ENCODE results near the gene ARPC2. TPM values are rescaled to one million over a fixed set of nuclear protein-coding genes. Genes with fewer than 3 reads are reported as not detected.

The ARPC2 gene
- total RNA-seq, result 299 and 362 TPM in 2 replicates

GRCh38 chr2:218216674-218217359 is at the start of gene ARPC2:
Gene ARPC2 (plus strand): TSS chr2:218217189. CDS start chr2:218217471, 282 bp downstream.

DNA sequence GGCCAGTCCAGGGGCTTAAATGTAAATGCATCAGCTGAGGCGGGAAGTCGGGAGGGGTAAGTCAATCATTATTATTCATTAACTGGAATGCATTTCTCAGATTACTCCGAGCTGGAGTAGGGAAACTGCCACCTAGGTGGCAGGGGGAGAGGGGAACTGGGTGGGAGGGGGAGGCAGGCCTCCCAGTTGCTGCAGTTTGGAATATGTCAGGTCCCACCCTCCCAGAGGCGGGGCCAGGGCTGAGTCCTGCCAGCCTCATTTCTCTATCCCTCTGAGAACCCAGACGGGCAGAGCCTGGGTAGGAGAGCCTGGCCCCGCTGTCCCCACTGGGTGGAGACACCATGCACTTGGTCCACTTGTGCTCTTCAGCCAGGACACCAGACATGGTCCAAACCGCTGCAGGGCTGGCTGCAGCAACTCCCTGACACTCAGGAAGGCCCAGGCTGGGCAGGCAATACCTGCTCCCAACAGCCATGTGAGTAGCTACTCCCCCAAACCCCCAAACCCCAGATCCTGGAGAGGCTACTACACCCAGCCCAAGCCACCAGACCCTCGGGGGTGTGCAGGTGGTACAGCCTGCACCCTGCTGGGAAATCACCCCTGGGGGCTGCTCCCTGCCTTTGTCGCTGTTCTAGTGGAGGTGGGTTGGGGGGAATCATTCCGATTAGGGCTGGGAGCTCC is 43.9 kb downstream of the ARPC2 start, which contains the start of gene GPBAR1:
Gene GPBAR1, plus strand, starts transcription at position 274 of the 681 bp plus-strand sequence. CDS start 1,710 bp downstream, outside the sequence.

DNA sequence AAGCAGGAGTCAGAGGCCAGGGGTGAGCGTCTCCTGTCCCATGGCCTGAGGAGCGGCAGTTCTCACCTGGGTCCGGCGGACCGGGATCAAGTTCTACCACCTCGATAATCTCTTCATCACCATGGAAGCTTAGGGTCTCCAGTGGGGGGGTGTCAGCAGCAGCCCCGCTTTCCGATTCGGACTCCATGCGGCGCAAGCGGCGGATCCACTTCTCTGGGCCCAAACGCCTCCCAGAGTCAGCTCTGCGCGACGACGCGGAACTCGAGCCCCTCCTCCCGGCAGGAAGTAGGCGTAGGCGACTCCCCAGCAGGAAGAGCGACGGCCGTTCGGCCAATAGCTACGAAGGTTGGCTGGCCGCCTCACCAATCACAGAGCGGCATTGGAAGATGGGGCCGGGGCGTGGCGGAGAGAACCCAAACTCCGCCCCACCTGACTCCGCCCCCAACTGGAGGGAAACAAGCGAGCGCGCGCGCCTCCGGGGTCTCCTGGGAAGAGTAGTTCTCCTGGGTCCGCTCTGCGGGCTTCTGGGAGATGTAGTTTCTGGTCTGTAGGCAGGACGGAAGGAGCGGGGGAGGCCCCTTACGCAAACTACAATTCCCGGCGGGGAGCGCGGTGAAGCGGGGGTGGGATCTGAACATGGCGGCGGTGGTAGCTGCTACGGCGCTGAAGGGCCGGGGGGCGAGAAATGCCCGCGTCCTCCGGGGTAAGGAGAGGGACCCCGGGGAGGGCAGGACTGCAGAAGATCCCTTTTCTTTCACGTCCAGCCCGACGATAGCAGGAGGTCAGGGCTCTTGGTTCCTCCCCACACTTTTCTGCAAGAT is 53.1 kb downstream of the ARPC2 start, which contains the start of the genes AAMP and PNKD:
Gene AAMP, minus strand, starts transcription at position 238 of the 821 bp plus-strand sequence. Its CDS starts 51 bp downstream, at position 187.
Gene PNKD, plus strand, starts transcription at position 620 of the 821 bp plus-strand sequence. Its CDS starts 17 bp downstream, at position 637.

DNA sequence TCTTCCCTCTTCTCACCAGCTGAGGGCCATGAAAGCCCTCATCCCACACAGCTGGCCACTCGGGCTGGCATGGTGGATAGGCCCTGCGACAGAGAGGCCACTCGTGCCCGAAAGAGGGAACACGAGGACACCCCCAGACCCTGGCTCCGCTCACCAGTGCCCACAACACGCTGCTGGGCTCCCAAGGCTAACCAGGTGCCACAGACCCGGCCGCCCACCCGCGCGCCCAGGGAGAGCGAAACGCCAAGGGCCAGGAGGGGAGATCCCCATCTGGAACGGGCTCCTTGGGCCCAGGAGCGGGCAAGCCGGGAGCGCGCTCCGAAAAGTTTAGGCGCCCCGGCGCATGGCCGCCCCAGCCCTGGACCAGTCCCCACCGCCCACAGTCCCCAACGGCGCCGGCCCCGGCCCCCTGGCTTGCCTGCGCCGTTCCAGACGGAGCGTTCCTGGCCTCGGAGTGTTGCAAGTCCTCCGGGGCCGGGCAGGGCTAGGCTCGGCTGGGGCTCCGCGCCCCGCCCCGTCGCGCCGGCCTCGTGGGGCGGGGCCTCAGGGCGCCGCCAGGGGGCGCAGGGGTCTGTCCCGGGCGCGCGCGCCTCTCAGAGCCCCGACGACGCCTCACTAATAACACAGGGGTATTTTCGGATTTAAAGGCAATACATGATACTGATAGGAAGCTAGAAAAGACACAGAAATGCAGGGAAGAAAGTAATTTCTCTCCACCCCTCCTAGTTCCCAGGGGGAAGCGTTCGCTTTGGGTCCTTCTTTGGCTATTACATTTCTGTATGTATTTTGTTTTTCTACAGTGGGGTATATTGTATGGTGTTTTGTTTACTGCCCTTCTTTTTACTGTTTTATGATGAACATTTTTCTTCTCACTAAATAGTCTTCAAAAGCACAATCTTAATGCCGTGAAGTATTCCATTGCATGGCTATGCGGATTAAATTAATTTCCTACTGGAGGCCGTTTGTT is 75.3 kb downstream of the ARPC2 start, which contains the start of gene TMBIM1:
Gene TMBIM1, minus strand, starts transcription at position 456 of the 967 bp plus-strand sequence. CDS start 10,362 bp downstream, outside the sequence.

Other genes starting within 250 kb of the ARPC2 start
- 68.7 and 72.3 TPM in 2 replicates for gene TNS1, start 214.2 kb upstream of the ARPC2 start, total RNA-seq
- gene RUFY4, start 147.9 kb upstream of the ARPC2 start, total RNA-seq, result not detected in 2 replicates
- gene CXCR2, start 91.2 kb upstream of the ARPC2 start, total RNA-seq, result not detected in 2 replicates
- not detected in 2 replicates for gene CXCR1, start 50.2 kb upstream of the ARPC2 start, total RNA-seq
- 0.20 TPM in 1 of 2 replicates, not detected in the other for gene GPBAR1, start 43.8 kb downstream of the ARPC2 start, total RNA-seq
- 108 and 115 TPM in 2 replicates for gene AAMP, start 52.9 kb downstream of the ARPC2 start, total RNA-seq
- 17.8 and 28.3 TPM in 2 replicates for gene PNKD, start 53.3 kb downstream of the ARPC2 start, total RNA-seq
- 125 and 138 TPM in 2 replicates for gene TMBIM1, start 75.3 kb downstream of the ARPC2 start, total RNA-seq
- gene CATIP, start 139.7 kb downstream of the ARPC2 start, total RNA-seq, result not detected in 2 replicates
- under 0.01 and 0.20 TPM in 2 replicates for gene SLC11A1, start 165.1 kb downstream of the ARPC2 start, total RNA-seq
- 46.7 and 54.5 TPM in 2 replicates for gene CTDSP1, start 182.7 kb downstream of the ARPC2 start, total RNA-seq
- under 0.01 TPM in 1 of 2 replicates, not detected in the other for gene VIL1, start 201.9 kb downstream of the ARPC2 start, total RNA-seq